H1 (cell line): ENCODE measurements around the gene RHOH. TPM values are rescaled to one million over a fixed set of nuclear protein-coding genes. Genes with fewer than 3 reads are reported as not detected.
A peak's percentile ranks its signal among the peaks of the same experiment; 100 is the strongest.

Experiments used
- CTCF ChIA-PET: fragments of 300-600 bp; sonication (Branson Sonifier 250); formaldehyde crosslinking; loops from one replicate; lab custom pipeline; 2021; ENCODE audit not compliant: partially characterized antibody; lab: Charles Lee
- POLR2A ChIA-PET: fragments of 300-600 bp; sonication (Branson Sonifier 250); formaldehyde crosslinking; loops from one replicate; lab custom pipeline; 2021; ENCODE audit warnings: inconsistent platforms; ENCODE audit not compliant: partially characterized antibody; lab: Charles Lee
- DNase-seq, 2 experiments: peaks; one replicate each; pipeline versions ENCODE4 v3.0.0 to v3.0.0-alpha.2; 2010 to 2022; ENCODE audit warnings: low spot score in 2 of 2, low read depth in 1 of 2, mixed read lengths in 1 of 2
- FAIRE-seq: peaks from 2 replicates; lab custom pipeline; 2011; peaks lifted over from hg19 to GRCh38; lab: Jason Lieb, UNC
- H2AFZ ChIP-seq: 2 replicates; pipeline ENCODE4 v1.8.1; 2012; ENCODE audit warnings: low read length, inconsistent platforms
- H2AK5ac ChIP-seq: 2 replicates; pipeline ENCODE4 v1.6.1; 2013; ENCODE audit warnings: low read depth, low read length
- H2BK120ac ChIP-seq: replicated peaks from 2 replicates; pipeline ENCODE3; 2013; ENCODE audit warnings: low read depth, low read length, inconsistent platforms
- H2BK12ac ChIP-seq: 2 replicates; pipeline ENCODE4 v1.6.1; 2013; ENCODE audit warnings: low read depth, low read length
- H2BK15ac ChIP-seq: 2 replicates; pipeline ENCODE4 v1.6.1; 2013; ENCODE audit warnings: low read length
- H2BK20ac ChIP-seq: 2 replicates; pipeline ENCODE4 v1.6.1; 2013; ENCODE audit warnings: low read length
- H2BK5ac ChIP-seq: 2 replicates; pipeline ENCODE4 v1.6.1; 2013; ENCODE audit warnings: low read depth, low read length
- H3K14ac ChIP-seq: 2 replicates; pipeline ENCODE4 v1.6.1; 2013; ENCODE audit warnings: inconsistent platforms; ENCODE audit not compliant: insufficient read length
- H3K18ac ChIP-seq: 2 replicates; pipeline ENCODE4 v1.6.1; 2013; ENCODE audit warnings: low read length; ENCODE audit errors: extremely low read depth
- H3K23ac ChIP-seq: 2 replicates; pipeline ENCODE4 v1.6.1; 2013; ENCODE audit warnings: inconsistent platforms; ENCODE audit not compliant: insufficient read length
- H3K23me2 ChIP-seq: 2 replicates; pipeline ENCODE4 v1.6.1; 2013; ENCODE audit warnings: low read depth, low read length
- H3K27ac ChIP-seq: 2 replicates; pipeline ENCODE4 v1.6.1; 2011; ENCODE audit warnings: low read depth, low read length, inconsistent platforms
- H3K27me3 ChIP-seq, 4 experiments: replicated peaks in 1 of 4; 1 replicate in 1 of 4; 2 replicates in 3 of 4; pipeline versions ENCODE4 v1.6.1 to v1.8.1; 2011 to 2013; ENCODE audit warnings: low read length in 3 of 4, mild to moderate bottlenecking in 3 of 4, inconsistent platforms in 2 of 4, mixed read lengths in 2 of 4, moderate library complexity in 1 of 4; ENCODE audit not compliant: control insufficient read depth in 3 of 4, insufficient read depth in 3 of 4; ENCODE audit errors: extremely low read depth in 1 of 4
- H3K36me3 ChIP-seq, 4 experiments: 2 replicates each; pipeline versions ENCODE4 v1.6.1 to v1.8.1; 2011 to 2013; ENCODE audit warnings: mild to moderate bottlenecking in 4 of 4, low read length in 3 of 4, moderate library complexity in 2 of 4, control low read depth in 1 of 4, inconsistent platforms in 1 of 4; ENCODE audit not compliant: insufficient read depth in 4 of 4, control insufficient read depth in 2 of 4
- H3K4ac ChIP-seq: replicated peaks from 2 replicates; pipeline ENCODE3; 2013; ENCODE audit warnings: low read length, low read depth, mixed read lengths, inconsistent platforms; ENCODE audit not compliant: insufficient read length
- H3K4me1 ChIP-seq, 4 experiments: replicated peaks in 1 of 4; 1 replicate in 1 of 4; 2 replicates in 3 of 4; pipeline versions ENCODE4 v1.6.1 to v1.8.1; 2011 to 2013; ENCODE audit warnings: low read length in 3 of 4, inconsistent platforms in 2 of 4, mixed read lengths in 1 of 4; ENCODE audit not compliant: insufficient read depth in 4 of 4, control insufficient read depth in 3 of 4
- H3K4me2 ChIP-seq, 2 experiments: 2 replicates each; pipeline versions ENCODE4 v1.6.1 to v1.8.1; 2011 to 2013; ENCODE audit warnings: low read depth in 2 of 2, low read length in 2 of 2, control low read depth in 1 of 2, inconsistent platforms in 1 of 2, mild to moderate bottlenecking in 1 of 2; ENCODE audit not compliant: insufficient read depth in 1 of 2
- H3K4me3 ChIP-seq, 4 experiments: fragments of 200-600, 300-600 bp in 1 of 4; sonication (generic), shearing (Covaris generic), sonication (Bioruptor Twin) in 1 of 4; 2 replicates each; pipeline versions ENCODE4 v1.5.1 to v1.8.1; 2011 to 2016; ENCODE audit warnings: low read length in 4 of 4, low read depth in 3 of 4, control low read depth in 2 of 4, inconsistent platforms in 2 of 4, mild to moderate bottlenecking in 2 of 4, mixed read lengths in 1 of 4, moderate library complexity in 1 of 4; ENCODE audit not compliant: insufficient read depth in 2 of 4; ENCODE audit errors: extremely low read depth in 1 of 4
- H3K56ac ChIP-seq: replicated peaks from 2 replicates; pipeline ENCODE3; 2013; ENCODE audit warnings: low read depth, mild to moderate bottlenecking, mixed read lengths, low read length, inconsistent platforms; ENCODE audit not compliant: insufficient read length
- H3K79me1 ChIP-seq: 2 replicates; pipeline ENCODE4 v1.6.1; 2013; ENCODE audit warnings: low read depth, low read length, control low read depth
- H3K79me2 ChIP-seq, 2 experiments: 2 replicates each; pipeline versions ENCODE4 v1.6.1 to v1.8.1; 2012 to 2013; ENCODE audit warnings: low read length in 2 of 2, mild to moderate bottlenecking in 2 of 2, inconsistent platforms in 1 of 2; ENCODE audit not compliant: insufficient read depth in 2 of 2, control insufficient read depth in 1 of 2
- H3K9ac ChIP-seq, 4 experiments: replicated peaks in 1 of 4; 1 replicate in 1 of 4; 2 replicates in 3 of 4; pipeline versions ENCODE4 v1.6.1 to v1.8.1; 2011 to 2013; ENCODE audit warnings: low read depth in 3 of 4, low read length in 3 of 4, control low read depth in 2 of 4, mild to moderate bottlenecking in 2 of 4, moderate library complexity in 2 of 4, inconsistent platforms in 1 of 4; ENCODE audit errors: extremely low read depth in 1 of 4
- H3K9me3 ChIP-seq, 2 experiments: 2 replicates each; pipeline versions ENCODE4 v1.6.1 to v1.8.1; 2012 to 2013; ENCODE audit warnings: mild to moderate bottlenecking in 2 of 2, moderate library complexity in 2 of 2, control low read depth in 1 of 2, inconsistent platforms in 1 of 2, low read depth in 1 of 2, low read length in 1 of 2, mixed read lengths in 1 of 2; ENCODE audit not compliant: insufficient read depth in 2 of 2
- H4K20me1 ChIP-seq, 2 experiments: replicated peaks in 1 of 2; 2 replicates each; pipeline versions ENCODE3 to v1.8.1; 2011 to 2013; ENCODE audit warnings: inconsistent platforms in 2 of 2, low read length in 2 of 2, mild to moderate bottlenecking in 1 of 2; ENCODE audit not compliant: insufficient read depth in 2 of 2, control insufficient read depth in 1 of 2
- H4K5ac ChIP-seq: 2 replicates; pipeline ENCODE4 v1.6.1; 2013; ENCODE audit warnings: low read length, low read depth, mixed read lengths, inconsistent platforms; ENCODE audit not compliant: insufficient read length
- H4K8ac ChIP-seq: 2 replicates; pipeline ENCODE4 v1.8.0; 2013; ENCODE audit warnings: mild to moderate bottlenecking, moderate library complexity, low read length, inconsistent platforms; ENCODE audit not compliant: insufficient read depth; ENCODE audit errors: extremely low read depth
- H4K91ac ChIP-seq: replicated peaks from 2 replicates; pipeline ENCODE3; 2013; ENCODE audit warnings: low read length, mixed read lengths, inconsistent platforms; ENCODE audit not compliant: insufficient read length
- CHD2 ChIP-seq: IDR thresholded peaks from 2 replicates; pipeline ENCODE4 v1.6.1; 2012; ENCODE audit warnings: low read length, improper control_type of control experiment
- SIX5 ChIP-seq: IDR thresholded peaks from 2 replicates; pipeline ENCODE4 v1.6.1; 2011; ENCODE audit warnings: mild to moderate bottlenecking, low read depth, low read length
- WGBS, 2 experiments: shearing (Covaris generic) in 1 of 2; methylation state at CpG; one replicate each; pipeline versions ENCODE4 v1.1.6 to v1.1.7; 2013 to 2015; ENCODE audit warnings: low lambda C conversion rate in 2 of 2, mixed read lengths in 2 of 2, inconsistent platforms in 1 of 2, low coverage in 1 of 2, missing lambda C conversion rate in 1 of 2; ENCODE audit not compliant: insufficient replicate concordance in 2 of 2, insufficient coverage in 1 of 2, insufficient read length in 1 of 2; ENCODE audit errors: extremely low coverage in 1 of 2, missing lambda C conversion rate in 1 of 2; 5-methylcytosine and 5-hydroxymethylcytosine counted together
- polyA plus RNA-seq, 7 experiments: library from polyadenylated mRNA; depleted of rRNA in 3 of 7; stranded (reverse) in 5 of 7; unstranded in 2 of 7; fragments of >200 nt in 5 of 7; fragments of 200-250 nt in 2 of 7; gene quantifications; 1 replicate in 5 of 7; 2 replicates in 1 of 7; 4 replicates in 1 of 7; pipeline versions ENCODE4 v1.2.1 to v1.2.3, GENCODE V29; 2011 to 2013; ENCODE audit warnings: missing spikeins in 2 of 7, mixed read lengths in 2 of 7
- total RNA-seq: library from RNA; stranded (reverse); fragmentation: NEBNext Ultra II Directional; extraction: Animal tissue kit (Norgen Biotek cat#: 25700); gene quantifications from 2 replicates; pipeline ENCODE4 v1.2.1, GENCODE V29; 2021

RHOH gene
- total and polyA plus RNA-seq, 2 of the 8 experiments (the other 6 are each of a cell fraction or from before 2014, with no cell fraction given) = 5.9 to 6.9 TPM

GRCh38 chr4:40264995-40265909 lies 68.4 kb downstream of the RHOH start:
- Histone ChIP-seq H3K4me1 (peaks cover 1 to 10% (median 4%) of the 10 kb centered on the region in 4 experiments; a peak in 2 of 7 replicates), H2BK20ac (no peak overlapping the region), H3K4me2 (no peak overlapping the region), H4K91ac (no peak overlapping the region), H3K36me3 (no peaks in the 10 kb centered on the region), H3K79me2 (no peaks in the 10 kb centered on the region), H3K4me3 (no peak overlapping the region), H3K79me1 (no peaks in the 10 kb centered on the region), H4K8ac (no peak overlapping the region), H3K9ac (no peak overlapping the region), H3K14ac (no peak overlapping the region), H2BK12ac (no peak overlapping the region), H3K56ac (no peak overlapping the region), H4K5ac (no peak overlapping the region), H2AFZ (peak overlapping the region; percentile 56; the same call in 1 of the 2 replicates), H3K18ac (0 out of 2 replicates have a peak overlapping the region, but pooled peaks have one; percentile 28), H3K23ac (no peak overlapping the region), H3K23me2 (no peaks in the 10 kb centered on the region), H2BK15ac (no peak overlapping the region; the same call in 1 of the 2 replicates), H2BK5ac (no peak overlapping the region), H3K9me3 (no peaks in the 10 kb centered on the region), H4K20me1 (no peaks in the 10 kb centered on the region), H3K27me3 (no peaks in the 10 kb centered on the region), H3K4ac (no peak overlapping the region), H2AK5ac (no peak overlapping the region), H3K27ac (no peak overlapping the region), H2BK120ac (peak overlapping the region; percentile 21)
- TF ChIP-seq SIX5 (no peak), CHD2 (no peak)
- WGBS, 2 experiments = 84% methylated on average over 15 of the region's 15 CpGs; no CpG with 5 or more reads in 1 of the 2 experiments
- no peak for DNase-seq
- CTCF ChIA-PET = interaction anchor here (0.6 to 1.8 kb wide), 6 partner anchors 9 to 52 kb away, joined by 3 to 4 read pairs (median 4); no protein-coding TSS in a partner anchor
- POLR2A ChIA-PET = no interaction called here
- no peak for FAIRE-seq
